ENCODE results near the gene MAP1A.

- no peak for TF ChIP-seq POLR2A (IDR thresholded peaks at IDR 0.05)
- TF ChIP-seq, protein P1, sequence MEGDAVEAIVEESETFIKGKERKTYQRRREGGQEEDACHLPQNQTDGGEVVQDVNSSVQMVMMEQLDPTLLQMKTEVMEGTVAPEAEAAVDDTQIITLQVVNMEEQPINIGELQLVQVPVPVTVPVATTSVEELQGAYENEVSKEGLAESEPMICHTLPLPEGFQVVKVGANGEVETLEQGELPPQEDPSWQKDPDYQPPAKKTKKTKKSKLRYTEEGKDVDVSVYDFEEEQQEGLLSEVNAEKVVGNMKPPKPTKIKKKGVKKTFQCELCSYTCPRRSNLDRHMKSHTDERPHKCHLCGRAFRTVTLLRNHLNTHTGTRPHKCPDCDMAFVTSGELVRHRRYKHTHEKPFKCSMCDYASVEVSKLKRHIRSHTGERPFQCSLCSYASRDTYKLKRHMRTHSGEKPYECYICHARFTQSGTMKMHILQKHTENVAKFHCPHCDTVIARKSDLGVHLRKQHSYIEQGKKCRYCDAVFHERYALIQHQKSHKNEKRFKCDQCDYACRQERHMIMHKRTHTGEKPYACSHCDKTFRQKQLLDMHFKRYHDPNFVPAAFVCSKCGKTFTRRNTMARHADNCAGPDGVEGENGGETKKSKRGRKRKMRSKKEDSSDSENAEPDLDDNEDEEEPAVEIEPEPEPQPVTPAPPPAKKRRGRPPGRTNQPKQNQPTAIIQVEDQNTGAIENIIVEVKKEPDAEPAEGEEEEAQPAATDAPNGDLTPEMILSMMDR (IDR thresholded peaks at IDR 0.05) = no peak
Observed at GRCh38 chr15:43538091-43538490, 20.7 kb downstream of the MAP1A start.
